T-helper 17 cell (primary cell): Measurements from ENCODE around the gene LRRC4C. TPM values are rescaled to one million over a fixed set of nuclear protein-coding genes. Genes with fewer than 3 reads are reported as not detected.
"Not testable (repeated sequence)": the region's sequence is repeated elsewhere in the genome, so short reads cannot be mapped to it uniquely, and the experiment has no call there.

Experiments
- ATAC-seq: fragments of 150-1000 bp; cut with Tn5 transposase; 2 replicates; pipeline ENCODE4 v1.10.0; 2021; ENCODE audit warnings: mild to moderate bottlenecking, moderate library complexity
- DNase-seq, 3 donors: peaks; one replicate each; pipeline versions ENCODE4 v3.0.0 to v3.0.0-alpha.2; 2020 to 2021
- H3K9me3 ChIP-seq: one replicate; pipeline ENCODE4 v1.7.0; 2013; ENCODE audit warnings: low read length, mild to moderate bottlenecking; ENCODE audit not compliant: control insufficient read depth, poor library complexity, severe bottlenecking
- H3K27ac Mint-ChIP-seq: one replicate; pipeline ENCODE4 v1.8.0; 2022; ENCODE audit warnings: mild to moderate bottlenecking, moderate library complexity, mixed read lengths
- H3K27me3 Mint-ChIP-seq: one replicate; pipeline ENCODE4 v1.8.0; 2022; ENCODE audit warnings: mixed read lengths
- H3K36me3 Mint-ChIP-seq: one replicate; pipeline ENCODE4 v1.8.0; 2022; ENCODE audit warnings: low read depth, mixed read lengths
- H3K4me1 Mint-ChIP-seq: one replicate; pipeline ENCODE4 v1.8.0; 2022; ENCODE audit warnings: mild to moderate bottlenecking, mixed read lengths
- H3K4me3 Mint-ChIP-seq: one replicate; pipeline ENCODE4 v1.8.0; 2022; ENCODE audit warnings: mild to moderate bottlenecking, moderate library complexity, mixed read lengths
- total RNA-seq, 4 donors: library from RNA in 2 of 4; stranded (reverse) in 2 of 4; gene quantifications; one replicate each; pipeline ENCODE4 v1.2.3 and lab custom pipeline; 2022 to 2026

Gene LRRC4C
- total RNA-seq, 2 donors from 2014 or later = not detected

GRCh38 chr11:41042688-41043087 lies 416.8 kb downstream of the LRRC4C start:
- no peak for DNase-seq
- H3K27me3 Mint-ChIP-seq = no peaks in the 10 kb centered on the region
- no peak overlapping the region for H3K27ac Mint-ChIP-seq
- no peak overlapping the region for H3K4me3 Mint-ChIP-seq
- peaks cover 2% of the 10 kb centered on the region for H3K9me3 ChIP-seq
- no peaks in the 10 kb centered on the region for H3K36me3 Mint-ChIP-seq
- ATAC-seq = no peak
- H3K4me1 Mint-ChIP-seq = no peaks in the 10 kb centered on the region

- no peaks in the 10 kb centered on the region for H3K36me3 Mint-ChIP-seq
- no peak for DNase-seq
- H3K9me3 ChIP-seq = peaks cover 2% of the 10 kb centered on the region
- ATAC-seq = no peak
- no peaks in the 10 kb centered on the region for H3K27me3 Mint-ChIP-seq
- H3K4me3 Mint-ChIP-seq = no peak overlapping the region
- no peaks in the 10 kb centered on the region for H3K4me1 Mint-ChIP-seq
- no peak overlapping the region for H3K27ac Mint-ChIP-seq
These were observed 419.0 kb downstream of the LRRC4C start for GRCh38 chr11:41040474-41040873.

- ATAC-seq (no peak), DNase-seq (no peak)
- peaks cover 2% of the 10 kb centered on the region for H3K9me3 ChIP-seq
- H3K4me3 Mint-ChIP-seq = no peak overlapping the region
- no peaks in the 10 kb centered on the region for H3K36me3 Mint-ChIP-seq
- no peak overlapping the region for H3K27ac Mint-ChIP-seq
- no peaks in the 10 kb centered on the region for H3K4me1 Mint-ChIP-seq
- no peaks in the 10 kb centered on the region for H3K27me3 Mint-ChIP-seq
These were observed 419.9 kb downstream of the LRRC4C start for GRCh38 chr11:41039592-41039991.

- H3K36me3 Mint-ChIP-seq = no peaks in the 10 kb centered on the region
- no peaks in the 10 kb centered on the region for H3K27me3 Mint-ChIP-seq
- no peak overlapping the region for H3K27ac Mint-ChIP-seq
- DNase-seq (no peak), ATAC-seq (no peak)
- no peaks in the 10 kb centered on the region for H3K4me1 Mint-ChIP-seq
- no peaks in the 10 kb centered on the region for H3K9me3 ChIP-seq
- no peak overlapping the region for H3K4me3 Mint-ChIP-seq
These were observed 427.8 kb downstream of the LRRC4C start for GRCh38 chr11:41031551-41032060.

- H3K36me3 Mint-ChIP-seq = no peaks in the 10 kb centered on the region
- no peak for ATAC-seq
These were observed 439.2 kb downstream of the LRRC4C start for GRCh38 chr11:41020259-41020658.

GRCh38 chr11:41019666-41020065 lies 439.8 kb downstream of the LRRC4C start:
- not testable (repeated sequence) for H3K27me3 Mint-ChIP-seq, H3K4me1 Mint-ChIP-seq, H3K4me3 Mint-ChIP-seq, H3K9me3 ChIP-seq, H3K27ac Mint-ChIP-seq, H3K36me3 Mint-ChIP-seq, DNase-seq, ATAC-seq

More at GRCh38 chr11:41020259-41020658, 439.2 kb downstream of the LRRC4C start:
- H3K9me3 ChIP-seq = peaks cover 3% of the 10 kb centered on the region
- Mint-ChIP-seq H3K4me3 (no peak overlapping the region), H3K4me1 (no peaks in the 10 kb centered on the region), H3K27me3 (no peaks in the 10 kb centered on the region), H3K27ac (no peak overlapping the region)
- DNase-seq = no peak

- Mint-ChIP-seq H3K27ac (no peak overlapping the region), H3K27me3 (no peaks in the 10 kb centered on the region), H3K36me3 (no peaks in the 10 kb centered on the region), H3K4me1 (no peaks in the 10 kb centered on the region), H3K4me3 (no peak overlapping the region)
- DNase-seq (no peak), ATAC-seq (no peak)
- peaks cover 3% of the 10 kb centered on the region for H3K9me3 ChIP-seq
These were observed 441.2 kb downstream of the LRRC4C start for GRCh38 chr11:41018224-41018623.

- Mint-ChIP-seq H3K4me1 (no peaks in the 10 kb centered on the region), H3K4me3 (no peak overlapping the region), H3K36me3 (no peaks in the 10 kb centered on the region), H3K27ac (no peak overlapping the region), H3K27me3 (no peaks in the 10 kb centered on the region)
- no peak for DNase-seq
- ATAC-seq = no peak
- no peaks in the 10 kb centered on the region for H3K9me3 ChIP-seq
These were observed 448.9 kb downstream of the LRRC4C start for GRCh38 chr11:41010361-41011050.

GRCh38 chr11:41005986-41006385 lies 453.5 kb downstream of the LRRC4C start:
- no peaks in the 10 kb centered on the region for H3K4me1 Mint-ChIP-seq
- DNase-seq (no peak), ATAC-seq (no peak)
- H3K9me3 ChIP-seq = no peaks in the 10 kb centered on the region
- H3K27me3 Mint-ChIP-seq = no peaks in the 10 kb centered on the region
- no peak overlapping the region for H3K27ac Mint-ChIP-seq
- H3K4me3 Mint-ChIP-seq = no peak overlapping the region
- no peaks in the 10 kb centered on the region for H3K36me3 Mint-ChIP-seq

GRCh38 chr11:41003339-41004282 lies 455.8 kb downstream of the LRRC4C start:
- no peaks in the 10 kb centered on the region for H3K36me3 Mint-ChIP-seq
- H3K4me3 Mint-ChIP-seq = no peak overlapping the region
- DNase-seq (no peak), ATAC-seq (no peak)
- no peak overlapping the region for H3K27ac Mint-ChIP-seq
- no peaks in the 10 kb centered on the region for H3K4me1 Mint-ChIP-seq
- H3K9me3 ChIP-seq = peaks cover 4% of the 10 kb centered on the region
- no peaks in the 10 kb centered on the region for H3K27me3 Mint-ChIP-seq

GRCh38 chr11:40998920-40999319 lies 460.5 kb downstream of the LRRC4C start:
- ATAC-seq = no peak
- no peaks in the 10 kb centered on the region for H3K36me3 Mint-ChIP-seq
- H3K4me1 Mint-ChIP-seq = no peaks in the 10 kb centered on the region
- no peaks in the 10 kb centered on the region for H3K27me3 Mint-ChIP-seq
- H3K4me3 Mint-ChIP-seq = no peak overlapping the region
- H3K9me3 ChIP-seq = peaks cover 4% of the 10 kb centered on the region
- no peak for DNase-seq
- no peak overlapping the region for H3K27ac Mint-ChIP-seq

GRCh38 chr11:40987776-40988435 lies 471.5 kb downstream of the LRRC4C start:
- H3K27ac Mint-ChIP-seq = no peak overlapping the region
- DNase-seq = no peak
- no peak overlapping the region for H3K4me3 Mint-ChIP-seq
- no peaks in the 10 kb centered on the region for H3K4me1 Mint-ChIP-seq
- H3K27me3 Mint-ChIP-seq = no peaks in the 10 kb centered on the region
- peaks cover 4% of the 10 kb centered on the region for H3K9me3 ChIP-seq
- no peak for ATAC-seq
- no peaks in the 10 kb centered on the region for H3K36me3 Mint-ChIP-seq

GRCh38 chr11:40986320-40986719 lies 473.1 kb downstream of the LRRC4C start:
- no peaks in the 10 kb centered on the region for H3K36me3 Mint-ChIP-seq
- H3K9me3 ChIP-seq = peaks cover 4% of the 10 kb centered on the region
- ATAC-seq (no peak), DNase-seq (no peak)
- H3K27me3 Mint-ChIP-seq = no peaks in the 10 kb centered on the region
- no peaks in the 10 kb centered on the region for H3K4me1 Mint-ChIP-seq
- no peak overlapping the region for H3K27ac Mint-ChIP-seq
- H3K4me3 Mint-ChIP-seq = no peak overlapping the region
